Dermis microvascular lymphatic vessel endothelial cell (primary cell): ENCODE results near the gene MERTK. TPM values are rescaled to one million over a fixed set of nuclear protein-coding genes. Genes with fewer than 3 reads are reported as not detected.
A peak's percentile ranks its signal among the peaks of the same experiment; 100 is the strongest.
"Not testable (repeated sequence)": the region's sequence is repeated elsewhere in the genome, so short reads cannot be mapped to it uniquely, and the experiment has no call there.

Source experiments
- DNase-seq, 2 donors: peaks; one replicate each; pipeline versions ENCODE4 v3.0.0 to v3.0.0-alpha.2; 2010; ENCODE audit warnings: low read depth in 2 of 2
- total RNA-seq: library from RNA; depleted of rRNA; stranded (reverse); fragments of >200 nt; gene quantifications from 2 replicates; pipeline ENCODE4 v1.2.1, GENCODE V29; 2014

Gene MERTK
- total RNA-seq, 1 donor from 2014 or later: 14.0 TPM

DNA sequence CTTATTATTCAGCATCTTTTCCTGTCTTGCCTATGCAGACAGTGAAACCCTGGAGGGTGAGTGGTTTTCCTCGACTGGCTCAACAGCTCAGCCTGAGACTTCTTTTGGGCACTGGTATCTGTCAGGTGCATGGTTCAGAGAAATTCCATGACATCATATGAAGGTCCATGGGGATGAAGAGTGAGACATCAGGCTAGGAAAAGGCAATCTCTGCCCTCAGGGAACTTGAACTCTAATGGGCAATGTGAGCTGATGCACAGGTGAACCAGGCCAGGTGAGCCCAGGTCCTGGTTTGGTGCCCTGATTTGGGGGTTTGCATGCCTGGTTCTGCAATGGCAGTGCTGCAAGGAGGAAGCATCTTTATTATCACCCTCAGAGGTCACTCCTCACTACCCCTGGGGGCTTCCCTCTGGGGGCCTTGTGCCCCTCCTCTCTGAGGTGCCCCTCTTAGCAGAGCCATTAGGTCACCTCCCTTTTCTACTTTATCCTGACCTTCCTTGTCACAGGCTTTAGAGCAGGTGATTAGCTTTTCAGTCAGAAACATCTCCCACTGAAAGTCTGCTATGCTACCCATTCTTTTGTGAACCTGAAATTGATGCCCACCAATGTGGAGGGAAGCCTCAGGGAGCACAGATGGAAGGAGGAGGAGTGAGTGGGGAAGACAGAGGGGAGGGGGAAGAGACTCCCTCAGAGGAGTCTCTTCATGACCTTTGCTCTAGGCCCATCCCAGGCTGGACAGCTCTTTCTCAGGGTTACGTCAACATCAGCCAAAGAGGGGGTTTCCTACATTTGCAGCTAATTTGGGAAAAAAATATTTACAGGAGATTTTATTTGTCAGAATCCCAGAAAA, 47.3 kb downstream of the MERTK start:
- DNase-seq: no peak

DNA sequence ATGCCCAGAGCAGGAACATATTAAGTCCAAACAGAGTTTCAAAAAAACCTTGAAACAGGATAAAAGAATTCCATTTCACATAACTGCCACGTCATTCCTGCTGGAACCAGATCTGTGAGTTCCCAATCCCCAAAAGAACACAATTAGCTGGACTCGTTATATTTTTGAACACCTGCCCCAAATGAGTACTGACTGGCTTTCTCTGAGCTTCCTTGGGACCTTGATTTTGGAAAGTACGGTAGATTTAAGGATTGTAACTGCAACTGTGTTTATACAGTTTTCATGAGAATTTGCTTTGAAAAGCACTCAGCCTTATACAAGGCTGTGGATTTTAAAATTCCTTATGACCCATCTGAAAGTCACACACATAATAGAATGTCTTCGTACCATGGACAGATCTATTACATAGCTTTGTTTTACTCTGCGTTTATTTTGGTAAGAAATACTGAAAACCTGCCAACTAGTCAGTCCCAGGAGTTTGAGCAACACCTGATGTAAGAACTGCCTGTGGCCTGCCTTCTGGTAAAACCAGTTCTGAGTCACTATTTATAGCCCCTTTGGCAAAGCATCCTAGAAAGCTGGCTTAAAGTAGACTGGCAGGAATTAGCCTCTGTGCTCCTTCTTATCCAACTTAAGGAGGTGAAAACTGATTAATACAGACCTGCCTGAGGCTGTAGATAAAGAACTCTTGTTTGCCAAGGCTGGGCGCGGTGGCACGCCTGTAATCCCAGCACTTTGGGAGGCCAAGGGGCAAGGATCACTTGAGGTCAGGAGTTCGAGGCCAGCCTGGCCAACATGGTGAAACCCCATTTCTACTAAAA, 48.1 kb downstream of the MERTK start:
- peak; percentile 38 to 70 for DNase-seq

GRCh38 chr2:111947219-111947618, 48.8 kb downstream of the MERTK start:
- no peak for DNase-seq

DNA sequence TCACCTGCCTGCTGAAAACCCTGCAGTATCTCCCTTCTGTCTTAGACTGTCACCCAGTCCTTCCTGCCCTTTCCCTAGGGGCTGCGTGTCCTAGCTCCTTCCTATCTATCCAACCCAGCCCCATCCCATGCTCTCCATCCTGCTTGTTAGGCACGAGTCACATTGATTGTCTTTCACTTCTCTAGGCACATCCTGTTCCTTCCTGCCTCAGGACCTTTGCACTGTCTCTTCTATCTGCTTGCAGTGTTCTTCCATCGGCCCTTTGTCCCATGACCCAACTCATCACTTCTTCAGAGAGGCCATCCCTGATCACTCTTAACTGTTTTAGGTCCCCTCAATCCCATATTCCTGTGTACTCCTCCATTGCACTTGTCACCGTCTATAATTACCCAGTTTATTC, 50.4 kb downstream of the MERTK start:
- DNase-seq: no peak

DNA sequence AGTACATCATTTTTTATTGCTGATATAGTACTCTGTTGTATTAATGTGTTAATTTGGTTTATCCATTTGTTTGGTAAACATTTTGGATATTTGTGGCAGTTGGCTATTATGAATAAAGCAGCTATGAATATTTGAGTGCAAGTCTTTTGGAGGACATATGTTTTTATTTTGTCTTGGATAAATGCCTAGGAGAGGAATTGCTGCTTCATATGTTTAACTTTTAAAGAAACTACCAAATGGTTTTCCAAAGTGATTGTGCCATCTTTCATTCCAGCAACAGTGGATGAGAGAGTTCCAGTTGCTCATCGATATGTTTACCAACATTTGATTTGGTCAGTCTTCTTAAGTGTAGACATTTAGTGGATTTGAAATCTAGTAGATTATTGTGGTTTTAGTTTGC, 51.8 kb downstream of the MERTK start:
- no peak for DNase-seq

DNA sequence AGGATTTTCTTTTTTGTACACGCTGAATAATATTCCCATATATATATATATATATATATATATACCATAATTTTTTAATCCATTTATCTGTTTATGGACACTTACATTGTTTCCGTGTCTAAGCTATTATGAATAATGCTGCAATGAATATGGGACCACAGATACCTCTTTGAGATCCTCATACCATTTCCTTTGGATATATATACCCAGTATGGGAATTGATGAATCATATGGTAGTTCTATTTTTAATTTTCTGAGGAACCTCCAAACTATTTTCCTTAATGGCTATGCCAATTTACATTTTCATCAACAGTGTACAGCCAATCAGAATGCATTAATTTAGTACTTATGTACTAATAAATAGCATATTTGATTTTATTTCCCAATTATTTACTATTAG, 53.1 kb downstream of the MERTK start:
- no peak for DNase-seq

DNA sequence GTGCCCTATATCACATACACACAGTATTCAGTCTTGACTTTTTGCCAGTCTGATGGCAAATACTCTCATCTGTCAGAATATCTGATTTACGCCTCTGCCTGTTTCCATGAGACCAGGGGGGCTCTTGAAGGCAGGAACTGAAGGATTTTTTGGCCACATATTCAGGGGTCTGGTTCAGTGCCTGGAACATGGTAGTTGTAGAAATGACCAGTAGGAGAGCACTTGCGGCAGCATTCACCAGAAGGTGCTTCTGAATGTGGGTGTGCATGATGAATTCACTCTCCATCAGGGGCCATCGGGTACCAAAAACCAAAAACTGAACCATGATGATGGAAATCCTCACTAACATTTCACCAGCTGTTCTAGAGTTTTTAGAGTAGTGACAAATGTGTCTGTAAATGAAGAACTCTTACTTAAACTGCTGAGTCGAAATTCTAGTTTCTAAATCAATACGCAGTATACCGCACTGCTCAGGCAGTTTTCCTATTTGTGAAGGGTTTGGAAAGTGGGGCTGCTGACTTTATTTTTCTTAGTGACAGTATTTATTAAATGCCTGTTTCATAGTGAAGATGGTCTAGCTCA, 54.6 kb downstream of the MERTK start:
- no peak for DNase-seq

- peak in 1 of 2 donors; percentile 63 for DNase-seq
These were observed 56.4 kb downstream of the MERTK start for GRCh38 chr2:111954602-111955332.

DNA sequence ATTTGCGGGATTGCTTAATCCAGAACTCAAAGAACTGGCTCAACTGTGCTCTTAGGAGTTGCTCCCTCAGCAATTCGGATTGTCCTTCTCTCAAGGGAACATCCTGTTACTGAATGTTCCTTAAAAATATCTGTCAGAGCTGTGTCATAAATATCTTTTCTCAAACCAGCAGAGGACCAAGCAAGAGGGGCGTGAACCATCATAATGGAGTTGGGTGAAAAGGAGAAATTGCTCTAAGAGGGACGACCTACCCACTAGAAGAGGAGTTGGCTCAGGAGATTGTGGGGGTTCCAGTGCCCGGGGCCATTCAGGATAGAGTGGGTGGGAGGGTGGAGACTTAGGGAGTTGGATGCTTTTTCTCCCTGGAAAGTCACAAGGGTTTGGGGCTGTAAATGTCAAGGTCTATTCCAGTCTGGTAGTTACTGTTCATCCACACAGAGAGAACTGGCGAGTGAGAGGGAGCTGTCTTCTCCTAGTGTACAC, 59.5 kb downstream of the MERTK start:
- no peak for DNase-seq

- no peak for DNase-seq
These were observed 60.5 kb downstream of the MERTK start for GRCh38 chr2:111958901-111959300.

GRCh38 chr2:111961663-111962062, 63.3 kb downstream of the MERTK start:
- no peak for DNase-seq

- DNase-seq: not testable (repeated sequence)
These were observed 64.7 kb downstream of the MERTK start for GRCh38 chr2:111963086-111963485.

- DNase-seq: not testable (repeated sequence)
These were observed 65.1 kb downstream of the MERTK start for GRCh38 chr2:111963508-111963907.

DNA sequence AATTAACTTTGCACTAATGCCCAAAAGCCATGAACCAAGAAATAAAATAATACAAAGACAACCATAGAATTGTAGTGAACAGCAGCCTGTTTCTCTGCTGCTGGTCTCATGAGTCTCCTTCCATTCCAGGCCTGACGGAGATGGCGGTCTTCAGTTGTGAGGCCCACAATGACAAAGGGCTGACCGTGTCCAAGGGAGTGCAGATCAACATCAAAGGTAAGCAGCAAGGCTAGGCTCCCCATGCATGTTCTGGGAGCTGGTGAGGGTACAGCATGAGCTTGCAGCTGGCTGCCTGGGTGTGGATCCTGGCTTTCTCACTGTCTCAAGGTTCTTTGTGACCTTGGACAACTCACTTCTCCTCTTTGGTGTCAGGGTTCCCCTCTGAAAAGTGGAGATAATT, 66.7 kb downstream of the MERTK start:
- no peak for DNase-seq

DNA sequence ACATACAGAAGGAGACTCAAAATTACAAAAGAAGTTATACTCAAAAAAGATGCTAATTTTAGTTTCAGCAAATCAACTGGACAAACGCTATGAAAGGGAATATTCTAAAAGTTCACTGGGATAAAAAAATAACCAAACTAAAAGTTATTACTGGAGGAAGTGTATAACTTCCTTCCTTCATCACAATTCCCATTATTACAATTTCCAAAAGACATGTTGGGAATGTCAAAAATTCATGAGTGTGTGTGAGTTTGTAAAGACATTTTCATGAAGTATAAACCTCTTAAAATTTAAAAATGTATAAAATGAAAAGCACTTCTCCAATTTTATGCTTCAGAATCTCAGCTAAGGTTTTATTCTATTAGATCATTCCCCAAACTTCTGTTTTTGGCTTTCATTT, 67.8 kb downstream of the MERTK start:
- peak; percentile 29 to 31 for DNase-seq

GRCh38 chr2:111967018-111967417, 68.6 kb downstream of the MERTK start:
- no peak for DNase-seq

DNA sequence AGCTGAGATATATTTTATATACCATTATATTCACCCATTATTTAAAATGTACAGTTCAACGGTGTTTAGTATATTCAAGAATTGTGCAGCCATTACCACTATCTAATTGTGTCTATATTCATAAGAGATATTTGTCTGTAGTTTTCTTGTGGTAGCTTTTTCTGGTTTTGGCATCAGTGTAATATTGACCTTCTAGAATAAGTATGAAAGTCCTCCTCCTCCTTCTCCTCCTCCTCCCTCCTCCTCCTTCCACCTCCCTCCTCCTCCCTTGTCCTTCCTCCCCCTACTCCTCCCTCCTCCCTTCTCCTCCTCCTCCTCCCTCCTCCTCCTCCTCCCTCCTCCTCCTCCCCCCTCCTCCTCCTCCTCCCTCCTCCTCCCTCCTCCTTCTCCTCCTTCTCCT, 72.0 kb downstream of the MERTK start:
- no peak for DNase-seq

DNA sequence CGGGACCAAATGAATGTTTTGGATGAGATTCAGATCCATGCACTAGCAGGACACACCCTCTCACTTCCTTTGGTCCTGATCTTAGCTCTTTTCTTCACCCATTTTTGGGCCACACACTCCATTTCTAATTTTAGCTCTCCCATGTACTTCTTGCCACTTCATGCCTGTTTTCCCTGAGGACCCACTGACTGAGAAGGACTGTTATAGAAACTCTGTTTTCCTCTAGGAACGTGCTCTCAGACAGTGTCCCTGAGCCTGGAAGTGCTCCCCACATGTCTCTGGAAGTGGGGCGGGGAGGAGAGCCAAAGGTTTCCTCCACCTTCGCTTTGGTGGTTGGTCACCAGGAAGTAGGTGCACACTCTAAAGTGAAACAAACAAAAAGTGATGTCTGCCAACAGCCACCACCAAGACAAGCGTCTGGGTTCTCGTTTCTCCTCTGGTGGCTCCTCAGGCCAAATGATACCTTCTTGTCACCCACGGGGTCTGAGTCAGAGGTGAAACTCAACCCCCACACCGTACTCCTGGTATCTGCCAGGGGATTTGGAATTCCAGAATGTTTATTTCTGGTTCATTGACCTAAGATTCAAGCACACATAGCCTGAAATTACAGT, 74.7 kb downstream of the MERTK start:
- peak in 1 of 2 donors; percentile 4 for DNase-seq

DNA sequence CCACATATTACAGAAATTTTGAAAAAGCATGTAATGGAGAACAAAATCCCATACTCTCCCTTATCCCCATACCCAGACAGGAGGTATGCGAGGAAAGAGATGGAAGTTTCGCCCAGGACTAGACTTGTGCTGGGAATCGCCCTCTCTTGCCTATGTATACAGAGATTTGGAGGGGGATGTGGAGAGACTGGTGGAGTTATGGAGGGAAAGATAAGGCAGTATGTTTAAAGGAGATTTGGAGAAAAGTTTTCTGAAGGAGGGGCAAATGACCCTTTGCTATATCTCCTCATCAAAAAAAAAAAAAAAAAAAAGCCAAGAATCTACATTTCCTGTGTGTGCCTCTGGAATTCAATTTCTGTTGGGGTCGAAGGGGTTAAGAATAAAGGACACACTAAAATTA, 75.3 kb downstream of the MERTK start:
- DNase-seq: no peak

DNA sequence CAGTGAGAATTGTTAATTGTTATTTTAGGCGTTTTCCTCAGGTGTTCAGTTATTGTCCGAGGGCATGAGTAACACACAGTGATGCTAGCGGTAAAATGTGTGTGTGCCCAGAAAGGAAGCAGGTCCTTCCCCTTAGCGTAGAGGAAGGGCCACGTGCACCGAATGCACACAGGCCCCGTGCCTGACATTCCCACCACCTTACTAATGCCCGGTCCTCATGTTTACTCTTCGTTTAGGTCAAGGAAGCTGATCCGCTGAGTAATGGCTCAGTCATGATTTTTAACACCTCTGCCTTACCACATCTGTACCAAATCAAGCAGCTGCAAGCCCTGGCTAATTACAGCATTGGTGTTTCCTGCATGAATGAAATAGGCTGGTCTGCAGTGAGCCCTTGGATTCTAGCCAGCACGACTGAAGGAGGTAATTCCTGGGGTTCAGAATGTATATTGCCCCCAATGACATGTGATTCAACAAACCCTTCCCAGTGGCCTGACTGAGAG, 76.7 kb downstream of the MERTK start:
- DNase-seq: peak; percentile 95 to 99

- DNase-seq: peak; percentile 43 to 78
These were observed 77.4 kb downstream of the MERTK start for GRCh38 chr2:111975819-111976218.
